ENCODE data around the gene RBM26.

Gene RBM26

GRCh38 chr13:79271616-79272015 is 134.4 kb downstream of the RBM26 start:
- DNase-seq = no peak

- DNase-seq = no peak
Observed at GRCh38 chr13:79270859-79271258, 135.2 kb downstream of the RBM26 start.
